K562 (cell line): ENCODE results near the gene ABRAXAS1. TPM values are rescaled to one million over a fixed set of nuclear protein-coding genes. Genes with fewer than 3 reads are reported as not detected.
A peak's percentile ranks its signal among the peaks of the same experiment; 100 is the strongest.

Experiments used
- BDP1 ChIP-seq: IDR thresholded peaks from 3 replicates; pipeline ENCODE4 v1.6.1; 2011; ENCODE audit not compliant: insufficient read length, insufficient read depth
- FUS ChIP-seq: fragments of 200-400 bp; formaldehyde crosslinking; optimal IDR thresholded peaks from 2 replicates; pipeline ENCODE3; 2017; ENCODE audit warnings: low read depth, low read length
- LEF1 ChIP-seq: fragments of 450-650 bp; IDR thresholded peaks from 2 replicates; pipeline ENCODE4 v1.6.1; 2016; ENCODE audit warnings: mild to moderate bottlenecking
- MYBL2 ChIP-seq, 2 experiments: fragments of 450-650 bp in 1 of 2; sonication (generic) in 1 of 2; formaldehyde crosslinking in 1 of 2; IDR thresholded peaks; 2 replicates each; pipeline versions ENCODE4 v1.6.1 to v1.8.1; 2017 to 2022; ENCODE audit warnings: borderline replicate concordance in 1 of 2, inconsistent platforms in 1 of 2, low read depth in 1 of 2, mild to moderate bottlenecking in 1 of 2, missing genetic modification reagents in 1 of 2, moderate library complexity in 1 of 2
- MYC ChIP-seq, 2 experiments: fragments of 250-450 bp in 1 of 2; sonication (Bioruptor Pico) in 1 of 2; IDR thresholded peaks; 2 replicates each; pipeline versions ENCODE4 v1.5.1 to v1.6.1; 2012 to 2021; ENCODE audit warnings: low read depth in 2 of 2, borderline replicate concordance in 1 of 2, improper control_type of control experiment in 1 of 2, low read length in 1 of 2, mild to moderate bottlenecking in 1 of 2, moderate library complexity in 1 of 2
- NCOA1 ChIP-seq: fragments of 450-650 bp; IDR thresholded peaks from 2 replicates; pipeline ENCODE4 v1.6.1; 2016; ENCODE audit warnings: low read depth
- NFATC3 ChIP-seq: fragments of 450-650 bp; IDR thresholded peaks from 2 replicates; pipeline ENCODE4 v1.6.1; 2017; ENCODE audit warnings: mild to moderate bottlenecking
- SIN3A ChIP-seq, 2 experiments: fragments of 150-350 bp in 1 of 2; IDR thresholded peaks; 2 replicates each; pipeline ENCODE4 v1.6.1; 2011 to 2016; ENCODE audit warnings: borderline replicate concordance in 2 of 2, low read depth in 2 of 2, low read length in 2 of 2, mild to moderate bottlenecking in 2 of 2, moderate library complexity in 2 of 2; ENCODE audit not compliant: control insufficient read depth in 1 of 2
- SMAD4 ChIP-seq: fragments of 250-450 bp; sonication (Bioruptor Pico); conservative IDR thresholded peaks from 2 replicates; pipeline ENCODE4 v1.8.0; 2021; ENCODE audit warnings: inconsistent platforms, mild to moderate bottlenecking, moderate library complexity
- SMARCA5 ChIP-seq: fragments of 450-650 bp; IDR thresholded peaks from 2 replicates; pipeline ENCODE4 v1.6.1; 2016
- SP2 ChIP-seq: IDR thresholded peaks from 2 replicates; pipeline ENCODE4 v1.6.1; 2011; ENCODE audit warnings: mild to moderate bottlenecking, low read depth, low read length, moderate library complexity; ENCODE audit not compliant: poor library complexity, severe bottlenecking; ENCODE audit errors: extremely low read depth
- TEAD1 ChIP-seq, 2 experiments: fragments of 450-650 bp in 1 of 2; sonication (generic) in 1 of 2; formaldehyde crosslinking; IDR thresholded peaks; 2 replicates each; pipeline versions ENCODE4 v1.4.0 to v1.8.0; 2020 to 2022; ENCODE audit warnings: mild to moderate bottlenecking in 2 of 2, missing genetic modification reagents in 1 of 2
- XRCC5 ChIP-seq: fragments of 200-400 bp; formaldehyde crosslinking; IDR thresholded peaks from 2 replicates; pipeline ENCODE4 v1.6.1; 2017; ENCODE audit warnings: low read depth, mild to moderate bottlenecking, low read length
- ZBED1 ChIP-seq: IDR thresholded peaks from 2 replicates; pipeline ENCODE4 v1.6.1; 2014
- ZNF143 ChIP-seq: sonication (generic); formaldehyde crosslinking; IDR thresholded peaks from 2 replicates; pipeline ENCODE4 v1.9.0; 2022; ENCODE audit warnings: mild to moderate bottlenecking, missing genetic modification reagents
- ZNF217 ChIP-seq: sonication (generic); formaldehyde crosslinking; IDR thresholded peaks from 2 replicates; pipeline ENCODE4 v1.8.0; 2022; ENCODE audit warnings: mild to moderate bottlenecking, missing genetic modification reagents
- ZNF639 ChIP-seq, 2 experiments: fragments of 200-800 bp in 1 of 2; sonication (Bioruptor generic) in 1 of 2; sonication (generic) in 1 of 2; formaldehyde crosslinking in 1 of 2; IDR thresholded peaks in 1 of 2; conservative IDR thresholded peaks in 1 of 2; 2 replicates each; pipeline versions ENCODE4 v1.5.0 to v1.6.1; 2016 to 2020; ENCODE audit warnings: missing compliant biosample characterization in 1 of 2, missing genetic modification characterization in 1 of 2, missing genetic modification reagents in 1 of 2
- ZNF764 ChIP-seq: fragments of 250-450 bp; sonication (Bioruptor Pico); IDR thresholded peaks from 2 replicates; pipeline ENCODE4 v1.4.0; 2020; ENCODE audit warnings: low read depth, mild to moderate bottlenecking, moderate library complexity
- ZNF778 ChIP-seq: fragments of 450-650 bp; formaldehyde crosslinking; IDR thresholded peaks from 2 replicates; pipeline ENCODE4 v1.4.0; 2020; ENCODE audit warnings: mild to moderate bottlenecking, moderate library complexity
- polyA plus RNA-seq, 8 experiments: library from polyadenylated mRNA; depleted of rRNA in 4 of 8; stranded (reverse) in 5 of 8; unstranded in 3 of 8; fragments of >200 nt; fragmentation: Nextera tagmentation in 2 of 8; fragmentation: Illumina TruSeq in 1 of 8; extraction: Ambion mirVana in 2 of 8; extraction: Trizol in 1 of 8; gene quantifications; 2 replicates each; pipeline versions ENCODE4 v1.2.1 to v1.2.3, GENCODE V29; 2011 to 2014; ENCODE audit warnings: inconsistent platforms in 1 of 8, missing spikeins in 1 of 8
- total RNA-seq, 7 experiments: library from RNA; depleted of rRNA in 6 of 7; stranded (reverse); fragments of >200 nt in 6 of 7; fragmentation: Illumina TruSeq in 2 of 7; extraction: Trizol in 2 of 7; gene quantifications; 2 replicates each; pipeline versions ENCODE4 v1.2.1 to v1.2.3, GENCODE V29; 2011 to 2021; ENCODE audit warnings: low replicate concordance in 1 of 7
- TF ChIP-seq, protein P1 (sequence below): sonication (generic); formaldehyde crosslinking; IDR thresholded peaks from 2 replicates; pipeline ENCODE4 v1.9.0; 2022; ENCODE audit warnings: mild to moderate bottlenecking, missing genetic modification reagents
- TF ChIP-seq, protein P2 (sequence below): fragments of 450-650 bp; IDR thresholded peaks from 2 replicates; pipeline ENCODE4 v1.6.1; 2017; ENCODE audit warnings: mild to moderate bottlenecking, moderate library complexity
- TF ChIP-seq, protein P3 (sequence below): fragments of 200-800 bp; sonication (Bioruptor generic); IDR thresholded peaks from 2 replicates; pipeline ENCODE4 v1.6.1; 2017; ENCODE audit warnings: missing genetic modification characterization, missing compliant biosample characterization

ABRAXAS1 gene
- total and polyA plus RNA-seq, 9 of the 15 experiments (the other 6 are each of a cell fraction or from before 2014, with no cell fraction given), result 10.8 to 48.3 (median 22.1) TPM

DNA sequence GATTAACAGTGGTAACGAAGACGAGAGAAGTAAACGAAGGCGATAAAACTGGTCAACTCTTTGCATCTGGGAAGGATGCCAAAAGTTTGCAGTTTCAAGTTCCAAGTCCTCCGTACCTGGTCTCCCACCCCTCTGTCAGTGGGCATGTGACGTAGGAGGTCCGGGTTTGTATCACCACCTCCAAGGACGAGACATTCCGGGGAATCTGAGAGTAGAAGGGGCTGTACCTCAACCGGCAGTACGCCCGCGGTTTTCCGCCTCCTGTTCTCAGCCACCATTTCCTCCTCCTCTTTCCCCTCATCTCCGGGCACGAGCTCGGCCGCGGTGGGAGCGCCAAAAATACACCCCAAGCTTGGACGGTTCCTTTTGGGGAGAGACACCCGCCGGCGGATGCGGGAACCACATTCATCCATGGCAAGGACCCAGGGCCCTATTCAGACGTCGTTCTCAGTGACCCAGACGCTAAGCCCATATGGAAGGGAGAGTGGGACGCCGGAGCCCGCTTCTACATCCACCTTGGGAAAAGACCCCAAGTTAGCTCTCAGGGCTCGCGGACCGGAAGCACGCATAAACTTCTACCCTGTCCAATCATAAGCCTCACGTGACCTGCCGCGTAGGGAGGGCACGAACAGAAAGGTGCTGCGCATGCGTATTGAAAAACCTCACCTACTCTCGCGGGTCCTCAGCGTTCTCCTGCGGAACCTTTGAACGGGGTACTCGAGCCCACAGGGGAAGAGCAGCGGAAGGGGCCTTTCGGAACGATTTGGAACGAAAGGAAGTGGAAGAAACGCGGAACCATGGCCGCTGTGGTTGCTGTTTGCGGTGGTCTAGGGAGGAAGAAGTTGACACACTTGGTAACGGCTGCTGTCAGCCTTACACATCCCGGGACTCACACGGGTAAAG, 29.4 kb downstream of the ABRAXAS1 start, which contains the start of the genes HELQ and MRPS18C (continued):
- TF ChIP-seq TEAD1 (CRISPR knock-in tag; IDR thresholded peaks at IDR 0.05) (peak in 1 of 2 experiments; percentile 86; a peak in 2 of 4 replicates), MYC (IDR thresholded peaks at IDR 0.05; ENCODE audit: low read depth, low read length) (peak; percentile 78), MYC (CRISPR knock-in tag; IDR thresholded peaks at IDR 0.05; ENCODE audit: borderline replicate concordance, low read depth) (no peak), ZNF217 (CRISPR knock-in tag) (no peak), SMARCA5 (no peak), FUS (no peak), ZNF639 (CRISPR knock-in tag; conservative IDR thresholded peaks at IDR 0.05 in 1 of 2, IDR thresholded peaks at IDR 0.05 in 1 of 2) (peak in 1 of 2 experiments; percentile 71; a peak in 1 of 4 replicates), NCOA1 (peak; percentile 99), NFATC3 (peak; percentile 32; the same call in 1 of the 2 replicates), MYBL2 (IDR thresholded peaks at IDR 0.05; ENCODE audit: low read depth) (peak; percentile 67), MYBL2 (CRISPR knock-in tag; IDR thresholded peaks at IDR 0.05; ENCODE audit: borderline replicate concordance) (no peak), ZBED1 (peak; percentile 84; the same call in 1 of the 2 replicates), SMAD4 (CRISPR knock-in tag) (no peak), LEF1 (peak; percentile 71; the same call in 1 of the 2 replicates), ZNF764 (CRISPR knock-in tag) (no peak), SIN3A (IDR thresholded peaks at IDR 0.05; ENCODE audit: borderline replicate concordance in 2 of 2, control insufficient read depth in 1 of 2, low read depth in 2 of 2, low read length in 2 of 2) (peak; percentile 62 to 84; a peak in 3 of 4 replicates), XRCC5 (peak; percentile 98), ZNF143 (CRISPR knock-in tag) (no peak), BDP1 (no peak), ZNF778 (CRISPR knock-in tag) (no peak), SP2 (no peak)
- TF ChIP-seq, protein P1, sequence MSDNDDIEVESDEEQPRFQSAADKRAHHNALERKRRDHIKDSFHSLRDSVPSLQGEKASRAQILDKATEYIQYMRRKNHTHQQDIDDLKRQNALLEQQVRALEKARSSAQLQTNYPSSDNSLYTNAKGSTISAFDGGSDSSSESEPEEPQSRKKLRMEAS, result peak; percentile 89
- TF ChIP-seq, protein P2, sequence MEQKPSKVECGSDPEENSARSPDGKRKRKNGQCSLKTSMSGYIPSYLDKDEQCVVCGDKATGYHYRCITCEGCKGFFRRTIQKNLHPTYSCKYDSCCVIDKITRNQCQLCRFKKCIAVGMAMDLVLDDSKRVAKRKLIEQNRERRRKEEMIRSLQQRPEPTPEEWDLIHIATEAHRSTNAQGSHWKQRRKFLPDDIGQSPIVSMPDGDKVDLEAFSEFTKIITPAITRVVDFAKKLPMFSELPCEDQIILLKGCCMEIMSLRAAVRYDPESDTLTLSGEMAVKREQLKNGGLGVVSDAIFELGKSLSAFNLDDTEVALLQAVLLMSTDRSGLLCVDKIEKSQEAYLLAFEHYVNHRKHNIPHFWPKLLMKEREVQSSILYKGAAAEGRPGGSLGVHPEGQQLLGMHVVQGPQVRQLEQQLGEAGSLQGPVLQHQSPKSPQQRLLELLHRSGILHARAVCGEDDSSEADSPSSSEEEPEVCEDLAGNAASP, result no peak
- TF ChIP-seq, protein P3, sequence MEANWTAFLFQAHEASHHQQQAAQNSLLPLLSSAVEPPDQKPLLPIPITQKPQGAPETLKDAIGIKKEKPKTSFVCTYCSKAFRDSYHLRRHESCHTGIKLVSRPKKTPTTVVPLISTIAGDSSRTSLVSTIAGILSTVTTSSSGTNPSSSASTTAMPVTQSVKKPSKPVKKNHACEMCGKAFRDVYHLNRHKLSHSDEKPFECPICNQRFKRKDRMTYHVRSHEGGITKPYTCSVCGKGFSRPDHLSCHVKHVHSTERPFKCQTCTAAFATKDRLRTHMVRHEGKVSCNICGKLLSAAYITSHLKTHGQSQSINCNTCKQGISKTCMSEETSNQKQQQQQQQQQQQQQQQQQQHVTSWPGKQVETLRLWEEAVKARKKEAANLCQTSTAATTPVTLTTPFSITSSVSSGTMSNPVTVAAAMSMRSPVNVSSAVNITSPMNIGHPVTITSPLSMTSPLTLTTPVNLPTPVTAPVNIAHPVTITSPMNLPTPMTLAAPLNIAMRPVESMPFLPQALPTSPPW, result peak; percentile 75
